GM12878 (cell line): ENCODE measurements around the gene STRA6. TPM values are rescaled to one million over a fixed set of nuclear protein-coding genes. Genes with fewer than 3 reads are reported as not detected.

Experiments used
- ATAC-seq: fragments of 200-7000 bp; cut with Tn5 transposase; 3 replicates; pipeline ENCODE4 v1.9.1; 2020; ENCODE audit warnings: mild to moderate bottlenecking, moderate library complexity
- BruUV-seq: library from RNA; stranded (reverse); fragments of 400-500 nt; replicated peaks from 2 replicates; lab custom pipeline; 2021; lab: Mats Ljungman, UMichigan
- CTCF ChIA-PET: fragments of 300-600 bp; sonication (Branson Sonifier 250); formaldehyde crosslinking; extraction: SDS; loops from one replicate; lab custom pipeline; 2021; ENCODE audit warnings: inconsistent platforms; lab: Yijun Ruan, JAX
- POLR2A ChIA-PET: fragments of 350-600 bp; formaldehyde crosslinking; extraction: SDS; loops from one replicate; lab custom pipeline; 2021; ENCODE audit warnings: inconsistent platforms; lab: Charles Lee
- RAD21 ChIA-PET: fragments of 300-600 bp; sonication (Branson Sonifier 250); formaldehyde crosslinking; loops from one replicate; lab custom pipeline; 2023; ENCODE audit warnings: antibody characterized with exemption; ENCODE audit not compliant: unreplicated experiment; lab: Charles Lee
- SMC1A ChIA-PET: fragments of 300-600 bp; sonication (Branson Sonifier 250); formaldehyde crosslinking; loops from one replicate; lab custom pipeline; 2023; ENCODE audit not compliant: unreplicated experiment, uncharacterized antibody; lab: Charles Lee
- DNase-seq: peaks from one replicate; pipeline ENCODE4 v3.0.0-alpha.2; 2011; ENCODE audit warnings: low read depth, low spot score
- FAIRE-seq: peaks from 3 replicates; lab custom pipeline; 2011; peaks lifted over from hg19 to GRCh38; lab: Jason Lieb, UNC
- H2AFZ ChIP-seq: 2 replicates; pipeline ENCODE4 v1.6.0; 2011; ENCODE audit warnings: low read depth, low read length, control low read depth; ENCODE audit not compliant: control insufficient read depth
- H3K27ac ChIP-seq: 2 replicates; pipeline ENCODE4 v1.5.1; 2011; ENCODE audit warnings: control low read depth; ENCODE audit not compliant: control insufficient read depth, insufficient read depth
- H3K27me3 ChIP-seq, 2 experiments: replicated peaks in 1 of 2; 2 replicates each; pipeline versions ENCODE4 v1.6.0 to v1.6.1; 2011; ENCODE audit warnings: low read length in 1 of 2; ENCODE audit not compliant: control insufficient read depth in 2 of 2, insufficient read depth in 2 of 2
- H3K36me3 ChIP-seq, 2 experiments: 2 replicates each; pipeline ENCODE4 v1.5.1; 2011; ENCODE audit warnings: low read length in 1 of 2; ENCODE audit not compliant: control insufficient read depth in 2 of 2, insufficient read depth in 2 of 2
- H3K4me1 ChIP-seq: 2 replicates; pipeline ENCODE4 v1.6.1; 2011; ENCODE audit warnings: mild to moderate bottlenecking, low read length, moderate library complexity, mixed read lengths; ENCODE audit not compliant: control insufficient read depth, insufficient read depth
- H3K4me2 ChIP-seq: 2 replicates; pipeline ENCODE4 v1.6.0; 2011; ENCODE audit warnings: control low read depth; ENCODE audit not compliant: control insufficient read depth, insufficient read depth
- H3K4me3 ChIP-seq: fragments of 200-600 bp; sonication (generic); 2 replicates; pipeline ENCODE4 v1.5.1; 2016
- H3K79me2 ChIP-seq: 2 replicates; pipeline ENCODE4 v1.6.0; 2011; ENCODE audit warnings: low read length; ENCODE audit not compliant: control insufficient read depth, insufficient read depth
- H3K9ac ChIP-seq: 2 replicates; pipeline ENCODE4 v1.8.0; 2011; ENCODE audit warnings: low read length, control low read depth, mixed read lengths; ENCODE audit not compliant: control insufficient read depth, insufficient read depth
- H3K9me3 ChIP-seq: replicated peaks from 3 replicates; pipeline ENCODE4 v1.5.1; 2011; ENCODE audit warnings: mild to moderate bottlenecking, low read length; ENCODE audit not compliant: control insufficient read depth, insufficient read depth
- H4K20me1 ChIP-seq: 2 replicates; pipeline ENCODE4 v1.6.0; 2011; ENCODE audit not compliant: control insufficient read depth, insufficient read depth
- ESRRA ChIP-seq: IDR thresholded peaks from 2 replicates; pipeline ENCODE4 v1.6.1; 2012; ENCODE audit warnings: mild to moderate bottlenecking, low read length, improper control_type of control experiment
- EZH2 ChIP-seq: IDR thresholded peaks from 2 replicates; pipeline ENCODE4 v1.6.1; 2012; ENCODE audit warnings: low read depth, mild to moderate bottlenecking, control low read depth, inconsistent platforms, low read length, borderline replicate concordance; ENCODE audit not compliant: control insufficient read depth
- FOS ChIP-seq: IDR thresholded peaks from 3 replicates; pipeline ENCODE4 v1.6.1; 2011; ENCODE audit warnings: borderline replicate concordance; ENCODE audit not compliant: insufficient read length; ENCODE audit errors: extremely low read depth
- FOXM1 ChIP-seq: IDR thresholded peaks from 2 replicates; pipeline ENCODE4 v1.6.1; 2012; ENCODE audit warnings: low read depth, mild to moderate bottlenecking, inconsistent platforms, low read length, moderate library complexity
- JUND ChIP-seq: IDR thresholded peaks from 2 replicates; pipeline ENCODE4 v1.6.1; 2012; ENCODE audit warnings: low read depth, mild to moderate bottlenecking, low read length, improper control_type of control experiment, moderate library complexity
- MYB ChIP-seq: fragments of 150-350 bp; IDR thresholded peaks from 2 replicates; pipeline ENCODE4 v1.6.1; 2014; ENCODE audit warnings: mild to moderate bottlenecking, low read depth, low read length, borderline replicate concordance
- STAT1 ChIP-seq: fragments of 450-650 bp; conservative IDR thresholded peaks from 2 replicates; pipeline ENCODE4 v1.6.1; 2014; ENCODE audit warnings: antibody characterized with exemption, mild to moderate bottlenecking
- TARDBP ChIP-seq: IDR thresholded peaks from 2 replicates; pipeline ENCODE4 v1.6.1; 2016; ENCODE audit warnings: borderline replicate concordance
- WGBS: methylation state at CpG from one replicate; pipeline ENCODE4 v1.1.6; 2016; ENCODE audit warnings: low lambda C conversion rate; ENCODE audit not compliant: insufficient replicate concordance, insufficient coverage; ENCODE audit errors: missing lambda C conversion rate; 5-methylcytosine and 5-hydroxymethylcytosine counted together
- in situ Hi-C: fragments of 300-500 bp; cut with MboI; formaldehyde crosslinking; loops from 9 replicates; pipeline ENCODE4 v1.14.3; 2018; ENCODE audit warnings: mixed read lengths
- intact Hi-C: fragments of 100-400 bp; cut with micrococcal nuclease; formaldehyde crosslinking; loops from one replicate; pipeline ENCODE4 v1.14.2; 2022; ENCODE audit not compliant: unreplicated experiment
- polyA plus RNA-seq, 11 experiments: library from polyadenylated mRNA; depleted of rRNA in 4 of 11; unstranded in 6 of 11; stranded (reverse) in 5 of 11; fragments of >200 nt; fragmentation: Nextera tagmentation in 4 of 11; fragmentation: Illumina TruSeq in 1 of 11; extraction: Ambion mirVana in 4 of 11; extraction: Trizol in 1 of 11; gene quantifications; 1 replicate in 1 of 11; 2 replicates in 10 of 11; pipeline versions ENCODE4 v1.2.1 to v1.2.3, GENCODE V29; 2011 to 2016; ENCODE audit warnings: inconsistent platforms in 2 of 11, missing spikeins in 2 of 11, low read depth in 1 of 11
- total RNA-seq, 4 experiments: library from RNA; depleted of rRNA in 3 of 4; stranded (reverse); fragments of >200 nt in 3 of 4; fragmentation: Illumina TruSeq in 1 of 4; extraction: Trizol in 1 of 4; gene quantifications; 2 replicates each; pipeline versions ENCODE4 v1.2.1 to v1.2.3, GENCODE V29; 2013 to 2021
- TF ChIP-seq, protein P1 (sequence below): fragments of 450-650 bp; formaldehyde crosslinking; IDR thresholded peaks from 2 replicates; pipeline ENCODE4 v1.4.0; 2022; ENCODE audit warnings: mild to moderate bottlenecking, moderate library complexity

STRA6 gene
- total and polyA plus RNA-seq, 10 of the 15 experiments (the other 5 are each of a cell fraction or from before 2014, with no cell fraction given) = 0.31 to 10.8 (median 5.8) TPM

DNA sequence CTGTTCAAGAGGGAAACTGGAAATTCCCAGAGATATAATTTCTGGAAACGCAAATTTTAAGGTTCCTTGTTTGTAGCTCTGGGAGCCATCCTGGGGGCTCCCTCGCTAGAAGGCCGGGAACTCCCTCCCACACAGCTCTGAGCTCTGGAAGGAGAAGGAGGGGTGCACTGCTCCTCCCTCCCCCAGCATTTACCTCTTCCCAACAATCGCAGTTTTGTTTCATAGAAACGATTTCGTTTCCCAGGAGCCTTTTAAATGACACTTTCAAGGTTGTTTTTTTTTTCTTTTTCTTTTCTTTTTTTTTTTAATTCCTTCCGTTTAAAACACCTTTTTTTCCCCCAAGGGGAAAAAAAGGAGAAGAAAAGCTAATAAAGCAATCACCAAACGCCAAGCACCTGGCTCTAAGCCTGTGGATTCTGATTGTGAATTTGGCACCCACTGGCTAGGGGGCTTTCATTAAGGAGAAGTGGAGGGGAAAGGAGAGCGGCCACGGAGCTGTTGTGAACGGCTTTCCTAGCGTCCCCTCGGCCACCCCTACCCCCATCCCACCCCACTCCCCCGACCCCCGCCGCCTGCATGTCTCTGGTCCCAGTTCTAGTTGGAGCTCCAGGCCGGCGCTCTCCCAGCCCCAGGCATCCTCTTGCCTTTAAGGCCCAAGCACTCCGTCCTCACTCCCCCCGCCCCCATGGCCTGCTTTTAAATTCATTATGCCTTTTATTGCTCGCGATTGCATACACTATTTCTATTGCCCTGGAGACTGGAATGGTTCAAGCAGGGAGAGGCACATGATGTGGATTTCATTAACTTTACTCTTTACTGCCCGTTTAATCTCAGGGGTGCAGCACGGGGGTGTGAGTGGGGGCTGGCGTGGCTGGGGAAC, 19.9 kb upstream of the STRA6 start (continued):
- TF ChIP-seq FOXM1 = no peak
- no peak for TF ChIP-seq JUND

DNA sequence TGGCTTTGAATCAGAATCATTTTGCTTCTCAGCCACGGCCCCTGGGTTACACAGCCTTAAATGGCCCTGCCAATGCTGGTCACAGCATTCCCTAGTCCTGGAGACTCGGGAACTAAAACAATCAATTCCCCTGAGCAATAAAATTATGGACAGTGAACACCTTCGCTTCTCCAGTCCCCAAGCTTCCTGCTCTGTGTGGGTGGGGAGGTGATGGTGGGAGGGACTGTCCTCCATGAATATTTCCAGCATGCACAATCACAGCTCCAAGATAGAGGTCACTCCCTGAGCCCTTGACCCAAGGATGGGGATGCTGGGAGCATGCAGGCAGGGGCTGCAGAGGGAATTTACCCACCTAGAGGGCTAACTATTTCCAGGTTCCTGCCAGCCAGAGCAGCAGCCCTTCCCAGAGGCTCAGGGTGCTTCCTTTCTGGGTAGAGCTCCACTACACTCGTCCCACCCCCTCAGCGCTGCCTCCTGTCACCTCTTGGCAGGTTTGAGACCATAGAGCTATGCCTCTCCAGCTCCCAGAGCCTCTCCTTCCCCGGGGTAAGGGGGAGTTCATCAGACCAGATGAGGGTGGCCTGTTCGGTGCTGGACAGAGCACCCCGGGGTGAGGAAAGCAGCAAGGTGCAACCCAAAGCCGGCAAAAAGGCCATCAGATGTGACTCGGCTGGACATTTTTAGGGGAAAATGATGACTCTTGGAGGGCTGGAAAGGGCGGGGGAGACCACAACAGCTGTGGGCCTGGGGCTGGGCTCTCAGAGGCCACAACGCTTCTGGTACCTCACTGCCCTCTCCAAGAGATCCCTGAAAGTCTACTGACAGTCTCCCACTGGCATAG, 19.0 kb upstream of the STRA6 start:
- ChIA-PET POLR2A (no interaction called here), CTCF (no interaction called here), SMC1A (no interaction called here), RAD21 (no interaction called here)
- FAIRE-seq (no peak), ATAC-seq (no peak; the same call in 2 of the 3 replicates), DNase-seq (no peak)
- Histone ChIP-seq H3K9ac (no peak overlapping the region), H4K20me1 (no peaks in the 10 kb centered on the region), H3K9me3 (no peaks in the 10 kb centered on the region), H3K36me3 (no peaks in the 10 kb centered on the region), H3K4me2 (no peak overlapping the region), H3K79me2 (no peaks in the 10 kb centered on the region), H3K4me1 (no peaks in the 10 kb centered on the region), H3K27ac (no peak overlapping the region), H2AFZ (no peak overlapping the region), H3K27me3 (peaks cover 0 to 11% of the 10 kb centered on the region in 2 experiments; a peak in 2 of 4 replicates), H3K4me3 (no peak overlapping the region)
- BruUV-seq = no TSS peak
- in situ Hi-C loops = no loop called here
- intact Hi-C loops = no loop called here
- TF ChIP-seq TARDBP (no peak), FOS (no peak), EZH2 (no peak), ESRRA (no peak), STAT1 (no peak), MYB (no peak)
- TF ChIP-seq, protein P1, sequence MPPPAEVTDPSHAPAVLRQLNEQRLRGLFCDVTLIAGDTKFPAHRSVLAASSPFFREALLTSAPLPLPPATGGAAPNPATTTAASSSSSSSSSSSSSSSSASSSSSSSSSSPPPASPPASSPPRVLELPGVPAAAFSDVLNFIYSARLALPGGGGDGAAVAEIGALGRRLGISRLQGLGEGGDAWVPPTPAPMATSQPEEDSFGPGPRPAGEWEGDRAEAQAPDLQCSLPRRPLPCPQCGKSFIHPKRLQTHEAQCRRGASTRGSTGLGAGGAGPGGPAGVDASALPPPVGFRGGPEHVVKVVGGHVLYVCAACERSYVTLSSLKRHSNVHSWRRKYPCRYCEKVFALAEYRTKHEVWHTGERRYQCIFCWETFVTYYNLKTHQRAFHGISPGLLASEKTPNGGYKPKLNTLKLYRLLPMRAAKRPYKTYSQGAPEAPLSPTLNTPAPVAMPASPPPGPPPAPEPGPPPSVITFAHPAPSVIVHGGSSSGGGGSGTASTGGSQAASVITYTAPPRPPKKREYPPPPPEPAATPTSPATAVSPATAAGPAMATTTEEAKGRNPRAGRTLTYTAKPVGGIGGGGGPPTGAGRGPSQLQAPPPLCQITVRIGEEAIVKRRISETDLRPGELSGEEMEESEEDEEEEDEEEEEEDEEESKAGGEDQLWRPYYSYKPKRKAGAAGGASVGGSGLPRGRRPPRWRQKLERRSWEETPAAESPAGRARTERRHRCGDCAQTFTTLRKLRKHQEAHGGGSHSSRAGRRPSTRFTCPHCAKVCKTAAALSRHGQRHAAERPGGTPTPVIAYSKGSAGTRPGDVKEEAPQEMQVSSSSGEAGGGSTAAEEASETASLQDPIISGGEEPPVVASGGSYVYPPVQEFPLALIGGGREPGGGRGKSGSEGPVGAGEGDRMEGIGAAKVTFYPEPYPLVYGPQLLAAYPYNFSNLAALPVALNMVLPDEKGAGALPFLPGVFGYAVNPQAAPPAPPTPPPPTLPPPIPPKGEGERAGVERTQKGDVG (CRISPR knock-in tag) = no peak
- WGBS = 11% methylated on average over 12 of the region's 12 CpGs
